Activated naive CD8-positive, alpha-beta T cell (primary cell): ENCODE measurements around the gene SIMC1.

Experiments
- H3K27ac Mint-ChIP-seq: one replicate; pipeline ENCODE4 v1.8.0; 2021; ENCODE audit warnings: mixed read lengths
- H3K27me3 Mint-ChIP-seq: one replicate; pipeline ENCODE4 v1.8.0; 2021; ENCODE audit warnings: mixed read lengths
- H3K36me3 Mint-ChIP-seq: one replicate; pipeline ENCODE4 v1.8.0; 2021; ENCODE audit warnings: mixed read lengths
- H3K4me1 Mint-ChIP-seq: one replicate; pipeline ENCODE4 v1.8.0; 2021; ENCODE audit warnings: low read depth, mixed read lengths
- H3K4me3 Mint-ChIP-seq: one replicate; pipeline ENCODE4 v1.8.0; 2021; ENCODE audit warnings: mild to moderate bottlenecking, mixed read lengths
- H3K9me3 Mint-ChIP-seq: one replicate; pipeline ENCODE4 v1.8.0; 2021; ENCODE audit warnings: low read depth, mixed read lengths

The SIMC1 gene

GRCh38 chr5:176394881-176395675 lies 156.9 kb downstream of the SIMC1 start:
- Mint-ChIP-seq H3K27me3 (no peaks in the 10 kb centered on the region), H3K9me3 (no peaks in the 10 kb centered on the region), H3K27ac (no peak overlapping the region), H3K36me3 (no peaks in the 10 kb centered on the region), H3K4me1 (peaks cover 4% of the 10 kb centered on the region), H3K4me3 (no peak overlapping the region)
